C1 segment of cervical spinal cord (tissue), 14 donors: Measurements from ENCODE around the gene PECR.

Experiments used
- DNase-seq, 14 donors: peaks; one replicate each; lab custom pipeline; 2025; lab: John Stamatoyannopoulos, UW

Gene PECR

GRCh38 chr2:216071111-216071851 is 10.3 kb downstream of the PECR start:
- DNase-seq = no peak

- no peak for DNase-seq
These were observed 11.4 kb downstream of the PECR start for GRCh38 chr2:216070195-216070594.

- no peak for DNase-seq
These were observed 12.6 kb downstream of the PECR start for GRCh38 chr2:216069028-216069427.

- no peak for DNase-seq
These were observed 15.4 kb downstream of the PECR start for GRCh38 chr2:216066230-216066629.

- DNase-seq = no peak
These were observed 16.9 kb downstream of the PECR start for GRCh38 chr2:216064665-216065064.

- DNase-seq = no peak
These were observed 17.5 kb downstream of the PECR start for GRCh38 chr2:216064014-216064630.

GRCh38 chr2:216059233-216059834 is 22.3 kb downstream of the PECR start:
- DNase-seq = no peak

GRCh38 chr2:216057688-216058193 is 23.9 kb downstream of the PECR start:
- peak in 4 of 14 donors; percentile 12 to 44 (median 14) for DNase-seq

- no peak for DNase-seq
These were observed 24.9 kb downstream of the PECR start for GRCh38 chr2:216056739-216057138.

- no peak for DNase-seq
These were observed 25.9 kb downstream of the PECR start for GRCh38 chr2:216055680-216056079.

- no peak for DNase-seq
These were observed 29.2 kb downstream of the PECR start for GRCh38 chr2:216052420-216052819.

- no peak for DNase-seq
These were observed 30.3 kb downstream of the PECR start for GRCh38 chr2:216051350-216051749.

GRCh38 chr2:216049452-216049851 is 32.2 kb downstream of the PECR start:
- DNase-seq = no peak

- DNase-seq = no peak
These were observed 34.2 kb downstream of the PECR start for GRCh38 chr2:216047397-216047796.

- no peak for DNase-seq
These were observed 36.6 kb downstream of the PECR start for GRCh38 chr2:216044883-216045486.

GRCh38 chr2:216043949-216044348 is 37.7 kb downstream of the PECR start:
- no peak for DNase-seq

- DNase-seq = no peak
These were observed 40.2 kb downstream of the PECR start for GRCh38 chr2:216041438-216041837.

GRCh38 chr2:216039918-216040317 is 41.7 kb downstream of the PECR start:
- no peak for DNase-seq

- peak in 11 of 14 donors; percentile 18 to 72 (median 33) for DNase-seq
These were observed 47.5 kb downstream of the PECR start for GRCh38 chr2:216034065-216034464.

- no peak for DNase-seq
These were observed 48.2 kb downstream of the PECR start for GRCh38 chr2:216033403-216033802.

GRCh38 chr2:216031960-216032689 is 49.5 kb downstream of the PECR start:
- no peak for DNase-seq

- DNase-seq = no peak
These were observed 51.4 kb downstream of the PECR start for GRCh38 chr2:216030216-216030615.
